GM23338 (cell line): Measurements from ENCODE around the gene ZMYND8. TPM values are rescaled to one million over a fixed set of nuclear protein-coding genes. Genes with fewer than 3 reads are reported as not detected.

Source experiments
- EZH2 ChIP-seq: fragments of 200-600 bp; sonication (generic); IDR thresholded peaks from one replicate; pipeline ENCODE4 v1.8.0; 2017; ENCODE audit warnings: antibody characterized with exemption, mild to moderate bottlenecking, low read depth; ENCODE audit not compliant: unreplicated experiment
- EZH2phosphoT487 ChIP-seq: fragments of 200-600 bp; sonication (generic); IDR thresholded peaks from one replicate; pipeline ENCODE4 v1.8.1; 2018; ENCODE audit warnings: antibody characterized with exemption; ENCODE audit not compliant: unreplicated experiment
- JUNB ChIP-seq: IDR thresholded peaks from one replicate; pipeline ENCODE4 v1.6.1; 2016; ENCODE audit warnings: antibody characterized with exemption; ENCODE audit not compliant: unreplicated experiment
- NANOG ChIP-seq: IDR thresholded peaks from 2 replicates; pipeline ENCODE4 v1.6.1; 2016; ENCODE audit warnings: antibody characterized with exemption, borderline replicate concordance
- ZNF331 ChIP-seq: fragments of 250-450 bp; sonication (Bioruptor Pico); IDR thresholded peaks from 2 replicates; pipeline ENCODE4 v1.5.0; 2020; ENCODE audit warnings: low read depth, mild to moderate bottlenecking, moderate library complexity
- polyA plus RNA-seq: library from polyadenylated mRNA; unstranded; fragments of >200 nt; fragmentation: Nextera tagmentation; extraction: Ambion mirVana; gene quantifications from 2 replicates; pipeline ENCODE4 v1.2.1, GENCODE V29; 2016
- total RNA-seq: library from RNA; depleted of rRNA; stranded (reverse); fragments of >200 nt; shearing (Covaris generic); gene quantifications from 2 replicates; pipeline ENCODE4 v1.2.3, GENCODE V29; 2014
- TF ChIP-seq, protein P1 (sequence below): fragments of 250-450 bp; sonication (Bioruptor Pico); IDR thresholded peaks from 2 replicates; pipeline ENCODE4 v1.5.0; 2020; ENCODE audit warnings: mild to moderate bottlenecking, moderate library complexity
- TF ChIP-seq, protein P2 (sequence below): IDR thresholded peaks from 2 replicates; pipeline ENCODE4 v1.6.1; 2016; ENCODE audit warnings: antibody characterized with exemption

Gene ZMYND8
- total and polyA plus RNA-seq, 2 experiments from 2014 or later, result 70.9 to 128 TPM

DNA sequence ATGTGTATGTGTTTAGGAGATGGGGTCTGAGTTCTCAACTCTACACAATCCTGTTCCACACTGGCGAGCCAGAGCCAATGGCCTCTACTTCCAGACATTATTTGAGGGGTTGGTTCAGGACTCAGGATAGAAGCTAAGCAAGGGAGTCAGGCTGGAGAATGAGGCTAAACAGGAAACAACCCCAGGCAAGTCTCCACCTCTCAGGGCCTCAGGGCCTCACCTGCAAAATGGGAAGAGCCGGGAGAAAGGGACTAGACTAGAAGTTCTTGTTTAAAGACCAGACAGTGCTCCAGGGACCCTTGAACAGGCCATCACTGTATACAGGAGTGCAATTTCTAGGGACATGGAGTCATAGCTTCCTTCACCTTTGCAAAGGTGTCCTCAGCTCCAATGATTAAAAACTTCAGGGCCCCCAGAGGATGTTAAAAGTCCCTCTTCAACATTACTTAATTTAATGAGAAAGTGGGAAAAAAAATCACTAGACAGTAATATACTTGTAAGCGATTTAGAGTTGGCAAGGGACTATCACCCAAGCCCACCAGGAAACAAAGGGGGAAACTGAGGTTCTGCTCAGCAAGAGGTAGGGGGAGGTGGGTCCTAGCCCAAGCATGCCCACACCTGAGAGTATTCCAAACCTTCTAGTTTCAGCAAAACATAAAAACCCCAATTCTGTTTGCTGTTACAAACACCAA, 41.7 kb downstream of the ZMYND8 start (continued):
- TF ChIP-seq, protein P1, sequence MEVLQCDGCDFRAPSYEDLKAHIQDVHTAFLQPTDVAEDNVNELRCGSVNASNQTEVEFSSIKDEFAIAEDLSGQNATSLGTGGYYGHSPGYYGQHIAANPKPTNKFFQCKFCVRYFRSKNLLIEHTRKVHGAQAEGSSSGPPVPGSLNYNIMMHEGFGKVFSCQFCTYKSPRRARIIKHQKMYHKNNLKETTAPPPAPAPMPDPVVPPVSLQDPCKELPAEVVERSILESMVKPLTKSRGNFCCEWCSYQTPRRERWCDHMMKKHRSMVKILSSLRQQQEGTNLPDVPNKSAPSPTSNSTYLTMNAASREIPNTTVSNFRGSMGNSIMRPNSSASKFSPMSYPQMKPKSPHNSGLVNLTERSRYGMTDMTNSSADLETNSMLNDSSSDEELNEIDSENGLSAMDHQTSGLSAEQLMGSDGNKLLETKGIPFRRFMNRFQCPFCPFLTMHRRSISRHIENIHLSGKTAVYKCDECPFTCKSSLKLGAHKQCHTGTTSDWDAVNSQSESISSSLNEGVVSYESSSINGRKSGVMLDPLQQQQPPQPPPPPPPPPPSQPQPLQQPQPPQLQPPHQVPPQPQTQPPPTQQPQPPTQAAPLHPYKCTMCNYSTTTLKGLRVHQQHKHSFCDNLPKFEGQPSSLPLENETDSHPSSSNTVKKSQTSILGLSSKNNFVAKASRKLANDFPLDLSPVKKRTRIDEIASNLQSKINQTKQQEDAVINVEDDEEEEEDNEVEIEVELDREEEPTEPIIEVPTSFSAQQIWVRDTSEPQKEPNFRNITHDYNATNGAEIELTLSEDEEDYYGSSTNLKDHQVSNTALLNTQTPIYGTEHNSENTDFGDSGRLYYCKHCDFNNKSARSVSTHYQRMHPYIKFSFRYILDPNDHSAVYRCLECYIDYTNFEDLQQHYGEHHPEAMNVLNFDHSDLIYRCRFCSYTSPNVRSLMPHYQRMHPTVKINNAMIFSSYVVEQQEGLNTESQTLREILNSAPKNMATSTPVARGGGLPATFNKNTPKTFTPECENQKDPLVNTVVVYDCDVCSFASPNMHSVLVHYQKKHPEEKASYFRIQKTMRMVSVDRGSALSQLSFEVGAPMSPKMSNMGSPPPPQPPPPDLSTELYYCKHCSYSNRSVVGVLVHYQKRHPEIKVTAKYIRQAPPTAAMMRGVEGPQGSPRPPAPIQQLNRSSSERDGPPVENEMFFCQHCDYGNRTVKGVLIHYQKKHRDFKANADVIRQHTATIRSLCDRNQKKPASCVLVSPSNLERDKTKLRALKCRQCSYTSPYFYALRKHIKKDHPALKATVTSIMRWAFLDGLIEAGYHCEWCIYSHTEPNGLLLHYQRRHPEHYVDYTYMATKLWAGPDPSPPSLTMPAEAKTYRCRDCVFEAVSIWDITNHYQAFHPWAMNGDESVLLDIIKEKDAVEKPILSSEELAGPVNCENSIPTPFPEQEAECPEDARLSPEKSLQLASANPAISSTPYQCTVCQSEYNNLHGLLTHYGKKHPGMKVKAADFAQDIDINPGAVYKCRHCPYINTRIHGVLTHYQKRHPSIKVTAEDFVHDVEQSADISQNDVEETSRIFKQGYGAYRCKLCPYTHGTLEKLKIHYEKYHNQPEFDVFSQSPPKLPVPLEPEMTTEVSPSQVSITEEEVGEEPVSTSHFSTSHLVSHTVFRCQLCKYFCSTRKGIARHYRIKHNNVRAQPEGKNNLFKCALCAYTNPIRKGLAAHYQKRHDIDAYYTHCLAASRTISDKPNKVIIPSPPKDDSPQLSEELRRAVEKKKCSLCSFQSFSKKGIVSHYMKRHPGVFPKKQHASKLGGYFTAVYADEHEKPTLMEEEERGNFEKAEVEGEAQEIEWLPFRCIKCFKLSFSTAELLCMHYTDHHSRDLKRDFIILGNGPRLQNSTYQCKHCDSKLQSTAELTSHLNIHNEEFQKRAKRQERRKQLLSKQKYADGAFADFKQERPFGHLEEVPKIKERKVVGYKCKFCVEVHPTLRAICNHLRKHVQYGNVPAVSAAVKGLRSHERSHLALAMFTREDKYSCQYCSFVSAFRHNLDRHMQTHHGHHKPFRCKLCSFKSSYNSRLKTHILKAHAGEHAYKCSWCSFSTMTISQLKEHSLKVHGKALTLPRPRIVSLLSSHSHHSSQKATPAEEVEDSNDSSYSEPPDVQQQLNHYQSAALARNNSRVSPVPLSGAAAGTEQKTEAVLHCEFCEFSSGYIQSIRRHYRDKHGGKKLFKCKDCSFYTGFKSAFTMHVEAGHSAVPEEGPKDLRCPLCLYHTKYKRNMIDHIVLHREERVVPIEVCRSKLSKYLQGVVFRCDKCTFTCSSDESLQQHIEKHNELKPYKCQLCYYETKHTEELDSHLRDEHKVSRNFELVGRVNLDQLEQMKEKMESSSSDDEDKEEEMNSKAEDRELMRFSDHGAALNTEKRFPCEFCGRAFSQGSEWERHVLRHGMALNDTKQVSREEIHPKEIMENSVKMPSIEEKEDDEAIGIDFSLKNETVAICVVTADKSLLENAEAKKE (CRISPR knock-in tag), result no peak
- TF ChIP-seq NANOG (no peak), ZNF331 (CRISPR knock-in tag) (no peak), JUNB (no peak), EZH2phosphoT487 (no peak), EZH2 (no peak)
- TF ChIP-seq, protein P2, sequence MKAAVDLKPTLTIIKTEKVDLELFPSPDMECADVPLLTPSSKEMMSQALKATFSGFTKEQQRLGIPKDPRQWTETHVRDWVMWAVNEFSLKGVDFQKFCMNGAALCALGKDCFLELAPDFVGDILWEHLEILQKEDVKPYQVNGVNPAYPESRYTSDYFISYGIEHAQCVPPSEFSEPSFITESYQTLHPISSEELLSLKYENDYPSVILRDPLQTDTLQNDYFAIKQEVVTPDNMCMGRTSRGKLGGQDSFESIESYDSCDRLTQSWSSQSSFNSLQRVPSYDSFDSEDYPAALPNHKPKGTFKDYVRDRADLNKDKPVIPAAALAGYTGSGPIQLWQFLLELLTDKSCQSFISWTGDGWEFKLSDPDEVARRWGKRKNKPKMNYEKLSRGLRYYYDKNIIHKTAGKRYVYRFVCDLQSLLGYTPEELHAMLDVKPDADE, result no peak
